Stomach (tissue), 19 donors: Measurements from ENCODE around the gene PSMB4. TPM values are rescaled to one million over a fixed set of nuclear protein-coding genes. Genes with fewer than 3 reads are reported as not detected.
"Not testable (repeated sequence)": the region's sequence is repeated elsewhere in the genome, so short reads cannot be mapped to it uniquely, and the experiment has no call there.

Source experiments
- DNase-seq, 2 donors: peaks; one replicate each; pipeline versions ENCODE4 v3.0.0 to v3.0.0-alpha.2; 2013 to 2019
- H3K27ac ChIP-seq, 5 donors: fragments of 200-600 bp in 4 of 5; sonication (generic) in 4 of 5; one replicate each; pipeline ENCODE4 v1.5.1; 2013 to 2019; ENCODE audit warnings: mild to moderate bottlenecking in 1 of 5, moderate library complexity in 1 of 5
- H3K27me3 ChIP-seq, 3 donors: fragments of 200-600 bp; sonication (generic); one replicate each; pipeline ENCODE4 v1.5.1; 2017 to 2019; ENCODE audit warnings: mixed run types in 1 of 3
- H3K36me3 ChIP-seq, 4 donors: fragments of 200-600 bp; sonication (generic); 1 replicate in 3 of 4; 2 replicates in 1 of 4; pipeline ENCODE4 v1.5.1; 2016 to 2019
- H3K4me1 ChIP-seq, 4 donors: fragments of 200-600 bp; sonication (generic); one replicate each; pipeline ENCODE4 v1.5.1; 2016 to 2019
- H3K4me3 ChIP-seq, 4 donors: fragments of 200-600 bp; sonication (generic) in 3 of 4; one replicate each; pipeline ENCODE4 v1.5.1; 2016 to 2019; ENCODE audit warnings: mild to moderate bottlenecking in 1 of 4
- H3K9me3 ChIP-seq, 4 donors: fragments of 200-600 bp; sonication (generic); one replicate each; pipeline ENCODE4 v1.5.1; 2016 to 2019
- EP300 ChIP-seq: sonication (generic); formaldehyde crosslinking; IDR thresholded peaks from one replicate; pipeline ENCODE4 v1.6.1; 2017; ENCODE audit warnings: antibody characterized with exemption
- POLR2A ChIP-seq, 4 donors: fragments of 450-650 bp; IDR thresholded peaks; one replicate each; pipeline ENCODE4 v1.6.1; 2016; ENCODE audit warnings: antibody characterized with exemption in 4 of 4, control low read depth in 2 of 4, mild to moderate bottlenecking in 1 of 4, moderate library complexity in 1 of 4
- POLR2AphosphoS5 ChIP-seq, 3 donors: sonication (generic); formaldehyde crosslinking; IDR thresholded peaks; one replicate each; pipeline ENCODE4 v1.6.1; 2016; ENCODE audit warnings: antibody characterized with exemption in 3 of 3
- WGBS, 5 donors: extraction: QIAGEN DNeasy Blood & Tissue Kit in 3 of 5; methylation state at CpG; one replicate each; pipeline versions ENCODE4 v1.1.5 to v1.1.7; 2013 to 2018; 5-methylcytosine and 5-hydroxymethylcytosine counted together
- intact Hi-C: fragments of 100-400 bp; cut with DNase I; formaldehyde crosslinking; loops from one replicate; pipeline ENCODE4 v1.15.1; 2023; ENCODE audit warnings: low total_unique reads
- long read RNA-seq, 10 donors: transcript quantifications; one replicate each; lab custom pipeline, GENCODE V29; 2026
- polyA plus RNA-seq, 3 donors: library from polyadenylated mRNA; stranded (reverse); fragments of 200-250 nt; gene quantifications; one replicate each; pipeline ENCODE4 v1.2.3, GENCODE V29; 2013
- total RNA-seq, 5 donors: library from RNA; depleted of rRNA; stranded (reverse); fragments of >200 nt; gene quantifications; one replicate each; pipeline versions ENCODE4 v1.1.0 to v1.2.3, GENCODE V29; 2014 to 2016
- TF ChIP-seq, protein P1 (sequence below), 7 experiments: fragments of 450-650 bp in 4 of 7; fragments of 200-600 bp in 3 of 7; sonication (generic) in 3 of 7; IDR thresholded peaks; one replicate each; pipeline ENCODE4 v1.5.1; 2016 to 2019; ENCODE audit warnings: antibody characterized with exemption in 7 of 7, control low read depth in 2 of 7, mild to moderate bottlenecking in 1 of 7
- donor health status: healthy with polysubstance abuse.
- donor health status: Bipolar disorder and iron deficiency.
- donor health status: healthy.

The PSMB4 gene
- total RNA-seq = 100 to 1,000 TPM; 111 to 258 (median 166) TPM
- 100 to 1,000 TPM; 314 to 358 (median 329) TPM for polyA plus RNA-seq
- long read RNA-seq, donor 1, transcript PSMB4-201 (7 exons, 964 nt) = major isoform, 85 of 177 reads
- long read RNA-seq, donor 1, transcript PSMB4-206 (3 exons, 986 nt) = minor isoform, 5 of 177 reads
- long read RNA-seq, donor 1, transcript PSMB4-202 (3 exons, 665 nt) = minor isoform, 5 of 177 reads
- long read RNA-seq, donor 1, transcript PSMB4-204 (2 exons, 2,067 nt) = minor isoform, 17 of 177 reads
- long read RNA-seq, donor 1, partial matches to known transcripts = 64 of 177 reads
- long read RNA-seq, donor 1, other reads (novel, unspliced or antisense) = 0 of 177 reads
- long read RNA-seq, donor 2, transcript PSMB4-204 (2 exons, 2,067 nt) = minor isoform, 16 of 179 reads
- long read RNA-seq, donor 2, transcript PSMB4-201 (7 exons, 964 nt) = major isoform, 60 of 179 reads
- long read RNA-seq, donor 2, partial matches to known transcripts = 96 of 179 reads
- long read RNA-seq, donor 2, other reads (novel, unspliced or antisense) = 0 of 179 reads
- long read RNA-seq, donor 3, transcript PSMB4-201 (7 exons, 964 nt) = major isoform, 39 of 93 reads
- long read RNA-seq, donor 3, transcript PSMB4-202 (3 exons, 665 nt) = minor isoform, 7 of 93 reads
- long read RNA-seq, donor 3, partial matches to known transcripts = 39 of 93 reads
- long read RNA-seq, donor 3, other reads (novel, unspliced or antisense) = 0 of 93 reads
- long read RNA-seq, donor 4, partial matches to known transcripts = 0 of 8 reads
- long read RNA-seq, donor 4, other reads (novel, unspliced or antisense) = 0 of 8 reads
- long read RNA-seq, donor 5, transcript PSMB4-201 (7 exons, 964 nt) = major isoform, 60 of 137 reads
- long read RNA-seq, donor 5, transcript PSMB4-202 (3 exons, 665 nt) = minor isoform, 7 of 137 reads
- long read RNA-seq, donor 5, partial matches to known transcripts = 59 of 137 reads
- long read RNA-seq, donor 5, other reads (novel, unspliced or antisense) = 5 of 137 reads
- long read RNA-seq, donor 6 = 0 reads
- long read RNA-seq, donor 7, transcript PSMB4-204 (2 exons, 2,067 nt) = minor isoform, 9 of 153 reads
- long read RNA-seq, donor 7, transcript PSMB4-201 (7 exons, 964 nt) = major isoform, 63 of 153 reads
- long read RNA-seq, donor 7, partial matches to known transcripts = 73 of 153 reads
- long read RNA-seq, donor 7, other reads (novel, unspliced or antisense) = 0 of 153 reads
- long read RNA-seq, donor 8, transcript PSMB4-201 (7 exons, 964 nt) = major isoform, 62 of 167 reads
- long read RNA-seq, donor 8, transcript PSMB4-207 (4 exons, 811 nt) = minor isoform, 6 of 167 reads
- long read RNA-seq, donor 8, transcript PSMB4-202 (3 exons, 665 nt) = minor isoform, 10 of 167 reads
- long read RNA-seq, donor 8, transcript PSMB4-204 (2 exons, 2,067 nt) = minor isoform, 9 of 167 reads
- long read RNA-seq, donor 8, partial matches to known transcripts = 76 of 167 reads
- long read RNA-seq, donor 8, other reads (novel, unspliced or antisense) = 0 of 167 reads
- long read RNA-seq, donor 9, transcript PSMB4-202 (3 exons, 665 nt) = minor isoform, 5 of 138 reads
- long read RNA-seq, donor 9, transcript PSMB4-201 (7 exons, 964 nt) = major isoform, 57 of 138 reads
- long read RNA-seq, donor 9, partial matches to known transcripts = 72 of 138 reads
- long read RNA-seq, donor 9, other reads (novel, unspliced or antisense) = 0 of 138 reads
- long read RNA-seq, donor 10, transcript PSMB4-201 (7 exons, 964 nt) = major isoform, 40 of 88 reads
- long read RNA-seq, donor 10, transcript PSMB4-206 (3 exons, 986 nt) = minor isoform, 5 of 88 reads
- long read RNA-seq, donor 10, partial matches to known transcripts = 36 of 88 reads
- long read RNA-seq, donor 10, other reads (novel, unspliced or antisense) = 0 of 88 reads

DNA sequence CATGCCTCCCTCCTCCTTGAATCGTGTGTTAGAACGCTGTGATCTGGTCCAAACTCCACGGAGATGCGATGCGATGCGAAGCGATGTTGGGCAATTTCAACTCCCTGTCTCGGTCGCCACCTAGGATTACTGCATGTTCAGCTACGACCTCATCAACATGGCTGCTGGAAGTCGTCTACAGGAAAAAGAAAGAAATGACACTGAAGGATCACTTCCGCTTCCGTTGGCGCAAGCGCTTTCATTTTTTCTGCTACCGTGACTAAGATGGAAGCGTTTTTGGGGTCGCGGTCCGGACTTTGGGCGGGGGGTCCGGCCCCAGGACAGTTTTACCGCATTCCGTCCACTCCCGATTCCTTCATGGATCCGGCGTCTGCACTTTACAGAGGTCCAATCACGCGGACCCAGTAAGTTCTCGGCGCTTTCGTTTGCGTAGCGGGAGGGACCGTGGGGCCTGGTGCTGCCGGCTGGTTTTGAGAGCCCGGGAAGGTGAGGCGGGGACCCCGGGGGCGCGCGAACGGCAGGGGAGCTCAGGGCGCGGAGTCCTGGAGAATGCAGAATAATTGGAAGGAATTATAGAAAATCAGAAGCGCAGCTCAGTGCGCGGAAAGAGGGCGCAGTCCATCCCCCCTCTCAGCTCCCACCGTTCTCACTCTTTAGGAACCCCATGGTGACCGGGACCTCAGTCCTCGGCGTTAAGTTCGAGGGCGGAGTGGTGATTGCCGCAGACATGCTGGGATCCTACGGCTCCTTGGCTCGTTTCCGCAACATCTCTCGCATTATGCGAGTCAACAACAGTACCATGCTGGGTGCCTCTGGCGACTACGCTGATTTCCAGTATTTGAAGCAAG lies at the start of gene PSMB4:
Gene PSMB4 (plus strand): TSS at position 250 of the 848 bp plus-strand sequence. CDS start 15 bp downstream, at position 265.
- 0 to 1% (median 0%) methylated on average over 62 to 63 of the region's 63 CpGs for WGBS, 5 donors
- TF ChIP-seq EP300 (no peak), POLR2AphosphoS5 (IDR thresholded peaks at IDR 0.05) (peak; percentile 92 to 97 (median 94)), POLR2A (IDR thresholded peaks at IDR 0.05) (no peak)
- TF ChIP-seq, protein P1, sequence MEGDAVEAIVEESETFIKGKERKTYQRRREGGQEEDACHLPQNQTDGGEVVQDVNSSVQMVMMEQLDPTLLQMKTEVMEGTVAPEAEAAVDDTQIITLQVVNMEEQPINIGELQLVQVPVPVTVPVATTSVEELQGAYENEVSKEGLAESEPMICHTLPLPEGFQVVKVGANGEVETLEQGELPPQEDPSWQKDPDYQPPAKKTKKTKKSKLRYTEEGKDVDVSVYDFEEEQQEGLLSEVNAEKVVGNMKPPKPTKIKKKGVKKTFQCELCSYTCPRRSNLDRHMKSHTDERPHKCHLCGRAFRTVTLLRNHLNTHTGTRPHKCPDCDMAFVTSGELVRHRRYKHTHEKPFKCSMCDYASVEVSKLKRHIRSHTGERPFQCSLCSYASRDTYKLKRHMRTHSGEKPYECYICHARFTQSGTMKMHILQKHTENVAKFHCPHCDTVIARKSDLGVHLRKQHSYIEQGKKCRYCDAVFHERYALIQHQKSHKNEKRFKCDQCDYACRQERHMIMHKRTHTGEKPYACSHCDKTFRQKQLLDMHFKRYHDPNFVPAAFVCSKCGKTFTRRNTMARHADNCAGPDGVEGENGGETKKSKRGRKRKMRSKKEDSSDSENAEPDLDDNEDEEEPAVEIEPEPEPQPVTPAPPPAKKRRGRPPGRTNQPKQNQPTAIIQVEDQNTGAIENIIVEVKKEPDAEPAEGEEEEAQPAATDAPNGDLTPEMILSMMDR (IDR thresholded peaks at IDR 0.05) = peak in 2 of 7 experiments; percentile 19 to 60
- Histone ChIP-seq H3K36me3 (peaks cover 24 to 42% (median 41%) of the 10 kb centered on the region in 4 donors), H3K27ac (peak within 1 kb of the TSS; percentile 84 to 95 (median 94)), H3K27me3 (no peaks in the 10 kb centered on the region), H3K4me3 (peak within 1 kb of the TSS; percentile 85 to 95 (median 90)), H3K9me3 (no peaks in the 10 kb centered on the region), H3K4me1 (peaks cover 14 to 25% (median 17%) of the 10 kb centered on the region in 4 donors)
- intact Hi-C loops = loop anchor here (10.0 kb wide), 1 partner anchor 95 kb away; no protein-coding TSS in a partner anchor
- DNase-seq = peak; percentile 84 to 97

DNA sequence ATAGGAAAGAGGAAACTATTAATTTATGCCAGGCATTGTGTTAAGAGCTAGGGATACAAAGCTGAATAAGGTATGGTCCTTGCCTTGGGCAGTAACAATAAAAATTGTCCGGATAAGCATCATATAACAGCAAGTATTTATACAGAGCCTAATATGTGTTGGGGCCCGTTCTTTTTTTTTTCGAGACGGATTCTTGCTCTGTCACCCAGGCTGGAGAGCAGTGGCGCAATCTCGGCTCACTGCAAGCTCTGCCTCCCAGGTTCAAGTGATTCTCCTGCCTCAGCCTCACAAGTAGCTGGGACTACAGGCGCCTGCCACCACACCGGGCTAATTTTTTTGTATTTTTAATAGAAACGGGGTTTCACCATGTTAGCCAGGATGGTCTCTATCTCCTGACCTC lies 49.0 kb upstream of the PSMB4 start:
- H3K36me3 ChIP-seq, H3K27ac ChIP-seq, H3K9me3 ChIP-seq, H3K27me3 ChIP-seq, intact Hi-C loops, DNase-seq, H3K4me3 ChIP-seq: not testable (repeated sequence)
- H3K4me1 ChIP-seq = peaks cover 12 to 18% (median 15%) of the 10 kb centered on the region in 4 donors
- 91 to 96% (median 95%) methylated on average over 9 of the region's 9 CpGs for WGBS, 5 donors

DNA sequence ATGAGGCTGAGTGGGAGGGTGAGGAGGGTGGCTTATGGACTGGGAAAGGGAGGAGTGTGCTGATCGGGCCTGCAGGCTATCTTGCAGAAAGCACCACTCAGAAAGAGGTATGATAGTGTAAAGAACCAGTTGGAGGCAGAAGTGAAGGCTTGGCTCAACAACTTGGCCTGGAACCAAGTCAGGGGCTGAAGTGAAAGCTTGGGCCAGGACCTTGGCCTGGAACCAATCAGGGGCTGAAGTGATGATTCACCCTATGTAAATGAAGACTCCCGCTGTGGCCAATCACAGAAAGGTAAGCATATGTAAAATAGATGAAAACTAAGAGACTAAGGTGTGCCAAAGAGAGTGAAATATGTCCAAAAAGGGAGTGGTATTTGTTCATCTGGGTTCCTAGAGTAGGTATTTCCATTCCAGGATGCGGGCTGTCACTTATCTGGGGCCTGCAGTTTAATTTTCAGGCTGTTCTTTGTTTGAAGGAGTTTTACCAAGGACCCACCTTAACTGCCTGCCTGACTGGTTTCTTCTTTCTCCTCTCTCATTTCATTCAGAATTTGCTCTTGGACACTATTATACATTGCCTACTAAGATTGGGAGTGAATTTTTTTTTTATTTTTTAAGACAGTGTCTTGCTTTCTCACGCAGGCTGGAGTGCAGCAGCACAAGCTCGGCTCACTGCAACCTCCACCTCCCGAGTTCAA lies 47.2 kb upstream of the PSMB4 start:
- Histone ChIP-seq H3K36me3 (no peaks in the 10 kb centered on the region), H3K4me3 (no peak overlapping the region), H3K27me3 (no peaks in the 10 kb centered on the region), H3K4me1 (peaks cover 4 to 6% (median 5%) of the 10 kb centered on the region in 4 donors), H3K9me3 (peaks cover 0 to 7% (median 4%) of the 10 kb centered on the region in 4 donors), H3K27ac (no peak overlapping the region)
- DNase-seq = peak in 1 of 2 donors; percentile 53
- 73 to 81% (median 76%) methylated on average over 6 of the region's 6 CpGs for WGBS, 5 donors
- intact Hi-C loops = no loop called here
- TF ChIP-seq, protein P1 (IDR thresholded peaks at IDR 0.05) = no peak
- no peak for TF ChIP-seq EP300
- TF ChIP-seq POLR2A (IDR thresholded peaks at IDR 0.05) = no peak
- TF ChIP-seq POLR2AphosphoS5 (IDR thresholded peaks at IDR 0.05) = no peak
